Measurements from ENCODE around the gene RNGTT.
A peak's percentile ranks its signal among the peaks of the same experiment; 100 is the strongest.
"Not testable (repeated sequence)": the region's sequence is repeated elsewhere in the genome, so short reads cannot be mapped to it uniquely, and the experiment has no call there.

Gene RNGTT

DNA sequence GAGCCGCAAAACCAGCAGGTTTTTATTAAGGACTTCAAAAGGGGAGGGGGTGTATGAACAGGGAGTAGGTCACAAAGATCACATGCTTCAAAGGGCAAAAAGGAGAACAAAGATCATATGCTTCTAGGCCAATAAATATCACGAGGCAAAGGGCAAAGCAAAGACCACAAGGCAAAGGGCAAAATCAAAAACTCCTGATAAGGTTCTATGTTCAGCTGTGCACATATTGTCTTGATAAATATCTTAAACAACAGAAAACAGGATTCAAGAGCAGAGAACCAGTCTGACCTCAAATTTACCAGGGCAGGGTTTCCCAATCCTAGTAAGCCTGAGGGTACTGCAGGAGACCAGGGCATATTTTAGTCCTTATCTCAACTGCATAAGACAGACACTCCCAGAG lies 5.8 kb upstream of the RNGTT start:
- DNase-seq: not testable (repeated sequence)

DNA sequence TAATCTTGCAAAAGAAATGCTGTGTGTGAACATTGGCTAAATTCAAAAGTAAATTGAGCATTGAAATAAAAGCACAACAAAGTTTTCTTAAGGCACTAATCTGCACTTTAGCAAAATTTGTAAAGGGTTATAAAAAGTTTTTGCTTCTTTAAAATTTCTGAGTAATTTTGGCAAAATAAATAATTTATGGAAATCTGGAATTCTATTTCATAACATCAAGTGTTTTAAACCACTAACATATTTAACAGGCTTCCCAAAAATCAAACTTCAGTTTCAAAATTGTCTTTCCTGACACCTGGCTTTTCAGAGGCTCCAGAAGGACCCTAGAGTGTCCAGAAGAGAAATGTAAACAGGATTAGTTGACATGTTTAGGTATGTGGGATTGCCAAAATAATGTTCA lies 4.5 kb upstream of the RNGTT start:
- DNase-seq: no peak

DNA sequence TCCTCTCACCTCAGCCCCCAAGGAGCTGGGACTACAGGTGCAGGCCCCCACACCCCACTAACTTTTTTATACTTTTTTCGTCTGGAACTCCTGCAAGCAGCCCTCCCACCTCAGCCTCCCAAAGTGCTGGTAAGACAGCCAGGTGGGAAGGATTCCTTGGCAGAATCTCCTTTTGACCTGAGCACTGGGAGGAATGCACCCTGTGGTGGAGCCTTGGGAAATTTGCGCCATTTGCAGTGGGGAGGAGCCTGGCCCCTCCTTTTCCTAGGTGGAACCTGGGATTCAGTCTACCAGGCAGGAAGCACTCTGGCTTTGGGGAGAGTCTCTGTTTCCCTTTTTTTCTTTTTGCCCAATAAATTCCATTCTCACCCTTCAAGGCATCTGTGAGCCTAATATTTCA lies 2.3 kb upstream of the RNGTT start:
- no peak for DNase-seq

DNA sequence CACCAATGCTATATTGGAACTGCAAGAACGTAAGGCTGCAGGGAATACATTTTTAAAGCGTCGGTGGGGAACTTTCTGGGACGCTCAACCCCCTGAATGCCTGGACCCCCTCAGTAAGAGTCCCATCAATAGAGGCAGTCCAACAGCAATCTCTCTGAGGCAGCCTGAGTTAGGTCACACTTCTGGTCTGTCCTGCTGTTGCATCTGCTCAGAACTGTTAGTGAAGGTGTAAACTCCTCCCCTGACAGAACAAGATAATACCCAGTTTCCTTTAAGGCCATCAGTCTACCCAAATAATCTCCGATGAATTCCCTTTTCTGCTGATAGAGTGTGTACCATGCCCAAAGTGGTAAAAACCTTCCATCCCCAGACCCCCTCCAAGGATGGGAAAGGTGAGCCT lies 1.1 kb upstream of the RNGTT start:
- no peak for DNase-seq

DNA sequence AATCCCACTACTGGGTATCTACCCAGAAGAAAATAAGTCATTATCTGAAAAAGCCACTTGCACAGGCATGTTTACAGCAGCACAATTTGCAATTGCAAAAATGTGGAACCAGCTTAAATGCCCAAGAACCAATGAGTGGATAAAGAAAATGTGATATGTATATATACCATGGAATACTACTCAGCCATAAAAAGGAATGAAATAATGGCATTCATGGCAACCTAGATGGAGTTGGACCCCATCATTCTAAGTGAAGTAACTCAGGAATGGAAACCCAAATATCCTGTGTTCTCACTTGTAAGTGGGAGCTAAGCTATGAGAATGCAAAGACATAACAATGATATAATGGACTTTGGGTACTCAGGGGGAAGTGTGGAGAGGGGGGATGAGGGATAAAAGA lies 4.6 kb downstream of the RNGTT start:
- no peak for DNase-seq

DNA sequence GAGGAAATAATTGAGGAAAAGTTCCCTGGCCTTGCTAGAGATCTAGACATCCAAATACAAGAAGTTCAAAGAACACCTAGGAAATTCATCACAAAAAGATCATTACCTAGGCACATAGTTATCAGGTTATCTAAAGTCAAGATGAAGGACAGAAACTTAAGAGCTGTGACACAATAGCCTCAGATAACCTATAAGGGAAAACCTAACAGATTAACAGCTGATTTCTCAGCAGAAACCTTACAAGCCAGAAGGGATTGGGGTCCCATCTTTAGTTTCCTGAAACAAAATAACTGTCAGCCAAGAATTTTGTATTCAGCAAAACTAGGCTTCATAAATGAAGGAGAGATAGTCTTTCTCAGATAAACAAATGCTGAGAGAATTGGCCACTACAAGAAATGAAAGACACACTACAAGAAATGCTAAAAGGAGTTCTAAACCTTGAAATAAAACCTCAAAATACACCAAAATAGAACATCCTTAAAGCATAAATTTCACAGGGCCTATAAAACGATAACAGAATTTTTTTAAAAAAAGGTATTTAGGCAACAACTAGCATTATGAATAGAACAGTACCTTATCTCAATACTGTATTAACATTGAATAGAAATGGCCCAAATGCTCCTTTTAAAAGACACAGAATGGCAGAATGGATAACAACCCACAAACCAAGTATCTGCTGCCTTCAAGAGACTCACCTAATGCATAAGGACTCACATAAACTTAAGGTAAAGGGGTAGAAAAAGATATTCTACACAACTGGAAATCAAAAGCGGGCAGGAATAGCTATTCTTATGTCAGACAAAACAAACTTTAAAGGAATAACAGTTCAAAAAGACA lies 9.7 kb downstream of the RNGTT start:
- no peak for DNase-seq

DNA sequence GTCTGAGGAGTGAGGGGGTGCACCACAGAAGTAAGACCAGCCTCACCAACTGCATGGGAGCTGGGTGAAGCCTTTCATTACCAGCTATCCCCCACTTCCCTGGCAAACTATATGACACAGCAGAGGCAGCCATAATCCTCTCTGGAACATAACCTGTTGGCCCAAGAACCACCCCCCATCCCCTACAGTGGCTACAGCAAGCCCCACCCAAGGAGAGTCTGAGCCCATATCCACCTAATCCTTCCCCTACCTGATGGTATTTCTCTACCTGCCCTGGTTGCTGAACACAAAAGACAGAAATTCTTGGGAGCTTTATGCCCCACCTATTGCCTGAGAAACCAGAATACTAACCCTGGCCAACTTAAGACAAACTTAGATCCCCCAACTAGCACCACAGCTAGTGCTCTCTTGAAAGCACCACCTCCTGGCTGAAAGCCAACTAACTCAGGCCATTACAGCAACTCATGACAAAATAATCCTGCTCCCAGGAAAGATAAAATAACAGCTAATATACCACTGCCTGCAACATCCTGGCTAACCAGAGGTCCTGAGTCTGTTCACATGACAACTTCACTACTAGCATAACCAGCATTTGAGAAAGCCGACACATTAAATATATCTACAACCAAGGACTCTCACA lies 11.2 kb downstream of the RNGTT start:
- no peak for DNase-seq

DNA sequence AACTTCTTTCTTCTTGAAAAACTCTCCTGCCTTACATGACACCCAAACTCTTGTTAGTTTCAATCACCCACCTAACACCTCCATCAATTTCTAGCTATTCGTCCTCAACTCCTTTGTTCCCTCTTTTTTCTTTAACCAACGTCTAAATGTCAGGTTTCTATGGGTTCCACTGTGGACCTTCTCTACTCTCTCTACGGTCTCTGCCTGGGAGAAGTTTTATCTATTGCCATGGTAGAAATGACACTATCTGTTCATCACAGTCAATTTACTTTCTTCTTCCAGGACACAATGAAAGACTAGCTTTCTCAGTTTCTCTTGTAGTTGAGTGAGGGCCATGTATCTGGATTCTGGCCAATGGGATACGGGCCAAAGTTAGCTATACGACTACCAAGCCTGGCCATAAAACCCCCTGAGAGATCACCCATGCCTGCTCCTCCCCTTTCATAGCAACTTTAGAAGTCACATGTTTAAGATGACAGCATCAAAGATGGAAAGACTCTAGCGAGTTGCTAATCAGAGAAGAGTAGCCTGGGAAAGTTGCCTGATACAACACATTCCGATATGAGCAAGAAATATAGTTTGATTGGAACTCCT lies 17.9 kb downstream of the RNGTT start:
- no peak for DNase-seq

DNA sequence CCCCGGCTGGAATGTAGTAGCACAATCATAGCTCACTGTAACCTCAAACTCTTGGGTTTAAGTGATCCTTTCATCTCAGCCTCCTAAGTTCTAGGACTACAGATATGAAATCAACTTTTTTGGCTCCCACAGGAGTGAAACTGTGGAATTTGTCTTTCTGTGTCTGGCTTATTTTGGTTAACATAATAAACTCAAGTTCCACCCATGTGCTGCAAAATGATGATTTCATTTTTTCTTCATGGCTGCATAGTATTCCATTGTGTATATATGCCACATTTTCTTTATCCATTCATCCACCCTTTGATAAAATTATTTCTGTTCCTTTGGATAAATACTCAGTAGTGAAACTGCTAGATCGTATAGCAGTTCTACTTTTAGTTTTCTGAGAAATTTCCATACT lies 29.9 kb downstream of the RNGTT start:
- DNase-seq: no peak

DNA sequence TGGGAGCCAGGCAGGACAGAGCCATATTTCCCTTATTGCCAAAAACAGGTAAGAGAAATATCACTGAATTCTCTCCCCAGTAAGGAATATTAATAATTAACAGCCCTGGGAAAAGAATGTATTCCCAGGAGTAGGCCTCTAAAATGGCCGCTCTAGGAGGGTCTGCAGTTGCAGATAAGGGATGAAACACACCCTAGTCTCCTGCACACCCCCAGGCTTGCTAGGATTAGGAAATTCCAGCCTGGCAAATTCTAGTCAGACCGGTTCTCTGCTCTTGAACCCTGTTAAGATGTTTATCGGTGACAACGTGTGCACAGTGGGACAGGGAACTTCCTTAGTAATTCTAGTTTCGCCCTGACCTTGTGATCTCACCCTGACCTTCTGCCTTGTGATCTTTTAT lies 31.4 kb downstream of the RNGTT start:
- peak; percentile 9 for DNase-seq

DNA sequence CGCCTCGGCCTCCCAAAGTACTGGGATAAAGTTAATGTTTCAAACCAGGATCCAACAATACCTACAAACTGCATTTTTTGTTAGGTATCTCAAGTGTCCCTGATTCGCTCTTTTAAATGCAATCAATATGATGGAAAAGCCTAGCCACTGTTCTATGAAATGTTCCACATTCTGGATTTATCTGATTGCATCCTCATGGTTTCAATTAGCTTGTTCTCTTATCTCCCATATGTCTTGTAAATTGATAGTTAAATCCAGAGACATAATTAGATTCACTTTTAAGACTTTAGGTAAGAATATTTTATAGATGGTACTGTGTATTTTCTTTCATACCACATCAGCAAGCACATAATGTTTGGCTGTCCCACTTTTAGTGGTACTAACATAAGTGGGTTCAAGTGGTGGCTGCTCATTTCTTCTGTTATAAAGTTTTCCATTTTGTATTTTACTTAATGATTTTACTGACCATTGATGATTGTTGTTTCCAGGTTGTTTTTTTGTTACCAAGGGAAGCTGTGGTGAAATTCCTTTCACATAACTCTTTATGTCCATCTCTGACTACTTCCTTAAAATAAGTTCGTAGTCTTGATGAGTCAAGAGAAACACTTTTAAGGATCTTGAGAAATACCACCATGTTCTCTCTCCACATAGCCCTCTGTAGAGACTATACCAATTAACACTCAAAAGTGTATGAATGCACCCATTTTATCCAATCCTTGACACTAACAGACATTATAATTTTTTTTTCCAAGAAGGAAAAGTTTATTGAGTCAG lies 40.5 kb downstream of the RNGTT start:
- no peak for DNase-seq

DNA sequence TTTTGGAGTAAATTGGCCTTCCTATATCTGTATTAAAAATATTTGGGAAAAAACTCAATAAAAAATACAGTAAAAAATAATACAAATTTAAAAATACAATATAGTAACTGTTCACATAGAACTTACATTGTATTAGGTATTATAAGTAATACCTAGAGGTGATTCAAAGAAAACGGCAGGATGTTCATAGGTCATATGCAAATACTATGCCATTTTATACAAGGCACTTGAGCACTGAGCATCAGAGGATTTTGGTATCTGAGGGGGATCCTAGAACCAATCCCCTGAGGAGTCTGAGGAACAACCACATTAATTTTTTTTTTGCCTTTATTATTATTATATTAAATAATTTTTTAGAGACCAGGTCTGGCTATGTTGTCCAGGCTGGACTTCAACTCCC lies 41.7 kb downstream of the RNGTT start:
- no peak for DNase-seq

DNA sequence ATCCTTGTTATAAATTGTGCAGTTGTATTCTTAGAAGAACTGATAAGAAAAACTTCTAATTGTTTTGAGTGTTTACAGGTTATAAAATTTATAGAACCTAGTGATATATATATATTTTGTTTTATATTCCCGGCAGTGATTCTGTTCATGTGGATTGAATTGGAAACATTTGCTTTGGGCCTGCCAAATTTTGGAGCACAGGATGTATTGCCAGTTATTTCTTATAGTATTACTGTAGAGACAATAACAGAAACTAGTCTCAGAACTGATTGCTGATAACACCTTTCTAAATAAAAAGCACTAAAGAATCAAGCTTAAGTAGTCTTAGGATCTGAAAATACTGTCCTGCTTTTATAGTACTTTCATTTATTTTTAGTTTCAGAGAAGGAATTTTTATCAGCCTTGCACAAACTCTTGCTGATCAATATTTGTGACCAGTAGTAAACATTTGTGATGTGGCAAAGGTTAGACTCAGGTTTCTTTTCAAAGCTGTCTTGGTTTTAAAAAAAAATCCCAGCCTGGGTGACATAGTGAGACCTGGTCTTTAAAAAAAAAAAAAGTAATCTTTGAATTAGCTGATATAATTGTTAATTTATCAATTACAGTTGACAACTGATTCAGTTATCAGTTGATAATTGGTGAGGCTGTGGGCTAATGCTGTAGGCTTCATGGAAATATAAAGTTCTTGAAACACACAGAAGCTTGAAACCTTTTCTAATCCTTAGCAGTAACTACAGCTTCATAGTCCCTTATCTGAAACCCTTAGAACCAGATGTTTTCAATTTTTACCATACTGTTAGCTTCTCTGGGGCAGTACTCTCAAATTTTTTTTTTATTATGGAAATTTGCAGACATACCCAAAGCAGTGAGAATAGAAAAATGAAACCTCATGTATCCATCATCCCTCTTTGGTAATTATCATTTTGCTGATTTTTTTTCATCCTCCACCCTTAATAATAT lies 42.4 kb downstream of the RNGTT start:
- no peak for DNase-seq

DNA sequence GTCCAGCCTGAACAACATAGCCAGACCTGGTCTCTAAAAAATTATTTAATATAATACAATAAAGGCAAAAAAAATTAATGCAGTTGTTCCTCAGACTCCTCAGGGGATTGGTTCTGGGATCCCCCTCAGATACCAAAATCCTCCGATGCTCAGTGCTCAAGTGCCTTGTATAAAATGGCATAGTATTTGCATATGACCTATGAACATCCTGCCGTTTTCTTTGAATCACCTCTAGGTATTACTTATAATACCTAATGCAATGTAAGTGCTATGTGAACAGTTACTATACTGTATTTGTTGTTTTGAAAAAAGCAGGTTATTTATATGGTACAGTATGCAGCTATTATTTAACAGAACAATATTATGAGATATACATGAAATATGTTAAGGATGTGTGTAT lies 43.3 kb downstream of the RNGTT start:
- DNase-seq: no peak

DNA sequence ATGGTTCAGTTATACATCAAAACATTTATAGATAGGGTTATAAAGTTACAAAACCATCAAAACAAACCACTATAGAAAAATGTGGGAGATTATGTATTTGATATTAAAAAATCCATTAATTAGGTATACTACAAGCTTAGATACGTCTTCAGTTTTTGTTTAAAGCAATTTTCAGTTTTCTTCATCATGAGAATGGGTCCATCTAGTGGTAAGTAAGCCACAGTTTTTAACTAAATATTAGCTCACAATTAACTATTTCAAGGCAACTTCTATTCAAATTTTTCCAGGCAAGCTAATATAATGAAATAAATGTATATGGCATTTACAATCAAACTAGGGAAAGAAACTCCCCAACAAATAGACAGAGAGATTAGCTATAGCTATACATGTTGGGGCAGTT lies 44.4 kb downstream of the RNGTT start:
- DNase-seq: no peak

DNA sequence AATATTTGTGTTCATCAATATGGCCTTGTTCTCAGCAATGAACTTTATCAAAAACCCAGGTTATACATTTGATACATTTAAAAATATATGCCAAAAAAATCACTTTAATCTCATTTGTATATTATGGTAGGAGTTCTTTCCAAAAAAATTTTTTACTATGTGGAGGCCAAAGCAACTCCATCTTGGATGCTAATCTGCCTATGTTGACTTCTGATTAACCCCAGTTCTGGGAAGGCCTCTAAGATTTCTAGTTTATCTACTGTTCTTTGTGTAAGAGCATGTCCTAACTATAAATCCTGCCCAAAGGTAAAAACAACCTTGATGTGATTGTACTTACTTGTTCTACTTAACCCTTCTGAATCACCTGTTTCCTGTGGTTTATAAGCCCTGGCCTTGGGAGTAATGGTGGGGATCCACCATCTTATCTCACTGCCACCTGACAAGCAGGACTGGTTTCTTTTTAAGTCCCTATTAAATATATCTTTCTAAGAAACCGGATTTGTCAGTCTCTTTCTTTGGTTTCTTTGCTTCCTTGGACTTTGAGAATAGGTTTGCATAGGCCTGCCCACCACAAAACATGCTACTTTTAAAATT lies 46.7 kb downstream of the RNGTT start:
- no peak for DNase-seq

DNA sequence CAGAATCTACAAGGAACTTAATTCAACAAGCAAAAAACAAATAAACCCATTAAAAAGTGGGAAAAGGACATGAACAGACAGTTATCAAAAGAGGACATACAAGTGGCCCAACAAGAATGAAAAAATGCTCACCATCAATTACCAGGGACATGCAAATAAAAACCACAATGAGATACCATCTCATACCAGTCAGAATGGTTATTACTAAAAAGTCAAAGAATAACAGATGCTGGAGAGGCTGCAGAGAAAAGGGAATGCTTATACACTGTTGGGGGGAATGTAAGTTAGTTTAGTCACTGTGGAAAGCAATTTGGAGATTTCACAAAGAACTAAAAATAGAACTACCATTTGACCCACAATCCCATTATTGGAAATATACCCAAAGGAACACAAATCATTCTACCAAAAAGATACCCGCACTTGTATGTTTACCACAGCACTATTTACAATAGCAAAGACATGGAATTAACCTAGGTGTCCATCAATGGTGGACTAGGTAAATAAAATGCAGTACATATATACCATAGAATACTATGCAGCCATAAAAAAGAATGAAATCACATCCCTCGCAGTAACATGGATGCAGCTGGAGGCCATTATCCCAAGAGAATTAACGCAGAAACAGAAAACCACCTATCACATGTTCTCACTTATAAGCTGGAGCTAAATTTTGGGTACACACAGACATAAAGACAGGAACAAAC lies 48.4 kb downstream of the RNGTT start:
- DNase-seq: no peak

DNA sequence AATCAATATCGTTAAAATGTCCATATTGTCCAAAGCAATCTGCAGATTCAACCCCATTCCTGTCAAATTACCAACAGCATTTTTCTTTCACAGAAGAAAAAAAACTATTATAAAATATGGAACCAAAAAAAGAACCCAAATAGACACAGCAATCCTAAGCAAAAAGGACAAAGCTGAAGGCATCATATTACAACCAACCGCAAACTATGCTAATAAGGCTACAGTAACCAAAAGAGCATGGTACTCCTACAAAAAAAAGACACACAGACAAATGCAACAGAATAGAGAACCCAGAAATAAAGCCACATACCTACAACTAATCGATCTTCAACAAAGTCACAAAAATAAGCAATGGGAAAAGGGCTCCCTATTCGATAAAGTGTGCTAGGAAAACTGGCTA lies 49.2 kb downstream of the RNGTT start:
- DNase-seq: no peak

DNA sequence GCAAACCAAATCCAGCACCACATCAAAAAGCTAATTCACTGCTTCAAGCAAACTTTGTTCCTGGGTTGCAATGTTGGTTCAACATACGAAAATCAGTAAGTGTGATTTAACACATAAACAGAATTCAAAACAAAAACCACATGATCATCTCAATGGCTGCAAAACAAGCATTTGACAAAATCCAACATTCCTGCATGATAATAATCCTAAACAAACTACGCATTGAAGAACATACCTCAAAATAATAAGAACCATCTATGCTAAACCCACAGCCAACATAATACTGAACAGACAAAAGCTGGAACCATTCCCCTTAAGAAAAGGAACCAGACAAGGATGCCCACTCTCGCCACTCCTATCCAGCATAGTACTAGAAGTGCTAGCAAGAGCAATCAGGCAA lies 49.9 kb downstream of the RNGTT start:
- DNase-seq: no peak

DNA sequence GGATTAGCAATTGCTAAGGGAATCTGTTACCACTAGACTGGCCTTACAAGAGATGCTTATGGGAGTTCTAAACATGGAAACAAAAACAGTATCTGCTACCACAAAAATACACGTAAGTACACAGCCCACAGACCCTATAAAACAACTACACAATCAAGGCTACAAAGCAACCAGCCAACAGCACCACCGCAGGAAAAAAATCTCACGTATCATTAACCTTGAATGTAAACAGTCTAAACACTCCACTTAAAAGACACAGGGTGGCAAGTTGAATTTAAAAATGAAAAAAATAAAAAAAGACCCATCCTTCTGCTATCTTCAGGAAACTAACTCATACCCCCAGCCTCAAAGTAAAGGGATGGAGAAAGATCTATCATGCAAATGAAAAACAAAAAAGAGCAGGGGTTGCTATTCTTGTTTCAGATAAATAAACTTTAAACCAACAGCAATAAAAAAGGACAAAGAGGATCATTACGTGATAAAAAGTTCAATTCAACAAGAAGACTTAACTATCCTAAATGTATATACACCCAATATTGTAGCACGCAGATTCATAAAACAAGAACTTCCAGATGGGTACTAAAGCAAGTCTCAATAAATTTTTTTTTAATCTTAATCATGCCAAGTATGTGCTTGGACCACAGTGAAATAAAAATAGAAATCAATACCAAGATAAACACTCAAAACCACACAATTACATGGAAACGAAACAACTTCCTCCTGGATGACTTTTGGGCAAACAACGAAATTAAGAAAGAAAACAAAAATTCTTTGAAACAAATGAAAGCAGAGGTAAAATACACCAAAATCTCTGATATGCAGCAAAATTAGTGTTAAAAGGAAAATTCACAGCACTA lies 52.3 kb downstream of the RNGTT start:
- DNase-seq: peak; percentile 2

Data from DMS53 (cell line).